Measurements from ENCODE around the gene CD68.

The CD68 gene

DNA sequence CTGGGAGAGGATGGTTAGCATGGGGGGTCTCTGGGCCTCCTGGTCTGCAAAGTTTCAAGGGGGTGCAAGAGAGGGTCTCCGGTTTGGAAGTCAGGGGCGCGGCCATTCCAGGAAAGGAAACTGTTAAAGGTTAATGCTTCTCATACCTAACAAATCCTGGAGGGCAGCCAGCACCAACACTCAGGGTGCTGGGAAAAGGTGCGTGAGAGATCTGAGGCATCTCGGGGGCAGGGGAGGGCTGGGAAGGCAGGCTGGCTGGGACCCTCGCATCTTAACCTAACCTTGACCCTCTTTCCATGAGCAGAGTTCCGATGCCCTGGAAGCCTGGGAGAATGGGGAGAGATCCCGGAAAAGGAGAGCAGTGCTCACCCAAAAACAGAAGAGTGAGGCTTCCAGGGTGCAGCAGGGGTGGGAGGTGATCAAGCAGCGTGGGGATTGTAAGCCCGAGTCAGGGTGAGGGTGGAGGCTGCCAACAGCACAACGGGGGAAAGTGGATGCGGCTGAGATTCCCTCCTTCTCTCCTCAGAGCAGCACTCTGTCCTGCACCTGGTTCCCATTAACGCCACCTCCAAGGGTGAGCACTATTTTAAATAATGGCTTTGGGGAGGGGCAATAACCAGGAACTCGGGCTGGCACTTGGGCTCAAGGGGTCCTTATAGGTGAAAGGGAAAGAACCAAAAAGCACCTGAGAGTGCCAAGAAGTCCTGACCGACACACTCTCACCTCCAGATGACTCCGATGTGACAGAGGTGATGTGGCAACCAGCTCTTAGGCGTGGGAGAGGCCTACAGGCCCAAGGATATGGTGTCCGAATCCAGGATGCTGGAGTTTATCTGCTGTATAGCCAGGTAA is 19.9 kb upstream of the CD68 start:
- DNase-seq (ENCODE audit: low read depth, low spot score): no peak

GRCh38 chr17:7560172-7561027 is 19.0 kb upstream of the CD68 start:
- no peak for DNase-seq (ENCODE audit: low read depth, low spot score)

- DNase-seq (ENCODE audit: low read depth, low spot score): no peak
These were observed 18.3 kb upstream of the CD68 start for GRCh38 chr17:7561028-7561575.

DNA sequence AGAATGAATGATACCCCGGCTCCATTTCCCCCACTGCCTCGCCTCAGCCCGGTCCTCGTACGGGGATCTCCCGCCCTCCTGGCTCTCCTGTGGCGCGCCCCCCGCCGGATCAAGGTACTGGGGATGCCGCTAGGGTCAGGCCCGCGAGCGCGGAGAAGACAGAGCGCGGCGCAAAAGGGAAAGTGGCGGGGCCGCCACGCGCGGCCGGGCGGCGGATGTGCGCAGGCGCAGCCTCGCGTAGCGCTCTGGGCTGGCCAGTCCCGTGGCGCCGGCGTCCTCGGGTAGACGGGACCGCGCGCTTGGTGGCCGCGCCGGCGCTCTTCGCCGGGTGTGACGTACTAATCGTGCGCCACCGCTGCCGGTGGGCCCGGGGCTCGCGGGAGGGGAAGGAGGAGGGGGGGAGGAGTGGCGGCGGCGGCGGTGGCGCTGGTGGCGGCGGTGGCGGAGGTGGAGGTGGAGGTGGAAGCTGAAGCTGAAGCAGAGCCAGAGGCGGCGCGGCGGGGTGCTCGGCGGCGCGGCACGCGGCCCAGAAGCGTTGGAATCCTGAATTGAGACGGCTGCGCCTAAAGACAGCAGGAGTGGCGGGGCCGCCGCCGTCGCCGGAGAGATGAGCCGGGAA is 17.7 kb upstream of the CD68 start, which contains the start of gene SENP3:
SENP3 (plus strand) TSS at position 331 of the 619 bp plus-strand sequence. CDS start 1,158 bp downstream, outside the sequence.
- no peak for DNase-seq (ENCODE audit: low read depth, low spot score)

- DNase-seq (ENCODE audit: low read depth, low spot score): no peak
These were observed 17.2 kb upstream of the CD68 start for GRCh38 chr17:7562208-7562605.

GRCh38 chr17:7563115-7563869 is 16.1 kb upstream of the CD68 start:
- no peak for DNase-seq (ENCODE audit: low read depth, low spot score)

DNA sequence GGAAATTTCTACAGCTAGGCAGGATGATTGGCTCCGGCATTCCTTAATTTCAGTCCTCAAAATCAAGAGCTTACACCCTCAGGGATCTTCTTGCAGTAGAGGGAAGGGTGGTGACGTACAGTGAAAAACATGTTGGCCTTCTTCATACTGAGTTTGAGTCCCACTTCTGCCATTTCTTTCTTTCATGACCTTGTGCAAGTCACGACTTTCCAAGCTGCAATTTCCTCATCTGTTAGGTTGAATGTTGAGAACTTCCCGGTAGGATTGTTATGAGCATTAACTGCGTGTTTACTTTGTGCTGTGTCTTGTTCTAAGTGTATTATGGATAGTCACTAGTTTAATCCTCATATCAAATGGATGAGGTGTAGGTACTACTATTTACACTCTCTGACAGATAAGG is 9.9 kb upstream of the CD68 start:
- no peak for DNase-seq (ENCODE audit: low read depth, low spot score)

DNA sequence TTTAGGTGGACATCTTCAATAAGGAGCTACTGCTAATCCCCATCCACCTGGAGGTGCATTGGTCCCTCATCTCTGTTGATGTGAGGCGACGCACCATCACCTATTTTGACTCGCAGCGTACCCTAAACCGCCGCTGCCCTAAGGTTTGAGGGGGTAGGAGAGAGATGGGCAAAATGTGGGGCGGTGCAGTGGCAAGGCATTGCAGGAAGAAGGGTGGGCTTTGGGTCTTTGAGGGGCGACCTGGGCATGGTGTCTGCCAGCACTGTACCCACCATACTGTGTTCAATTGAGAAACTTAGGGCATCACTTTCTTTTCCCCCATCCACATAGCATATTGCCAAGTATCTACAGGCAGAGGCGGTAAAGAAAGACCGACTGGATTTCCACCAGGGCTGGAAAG is 9.1 kb upstream of the CD68 start:
- DNase-seq (ENCODE audit: low read depth, low spot score): no peak

GRCh38 chr17:7572338-7572587 is 7.2 kb upstream of the CD68 start:
- DNase-seq (ENCODE audit: low read depth, low spot score): no peak

DNA sequence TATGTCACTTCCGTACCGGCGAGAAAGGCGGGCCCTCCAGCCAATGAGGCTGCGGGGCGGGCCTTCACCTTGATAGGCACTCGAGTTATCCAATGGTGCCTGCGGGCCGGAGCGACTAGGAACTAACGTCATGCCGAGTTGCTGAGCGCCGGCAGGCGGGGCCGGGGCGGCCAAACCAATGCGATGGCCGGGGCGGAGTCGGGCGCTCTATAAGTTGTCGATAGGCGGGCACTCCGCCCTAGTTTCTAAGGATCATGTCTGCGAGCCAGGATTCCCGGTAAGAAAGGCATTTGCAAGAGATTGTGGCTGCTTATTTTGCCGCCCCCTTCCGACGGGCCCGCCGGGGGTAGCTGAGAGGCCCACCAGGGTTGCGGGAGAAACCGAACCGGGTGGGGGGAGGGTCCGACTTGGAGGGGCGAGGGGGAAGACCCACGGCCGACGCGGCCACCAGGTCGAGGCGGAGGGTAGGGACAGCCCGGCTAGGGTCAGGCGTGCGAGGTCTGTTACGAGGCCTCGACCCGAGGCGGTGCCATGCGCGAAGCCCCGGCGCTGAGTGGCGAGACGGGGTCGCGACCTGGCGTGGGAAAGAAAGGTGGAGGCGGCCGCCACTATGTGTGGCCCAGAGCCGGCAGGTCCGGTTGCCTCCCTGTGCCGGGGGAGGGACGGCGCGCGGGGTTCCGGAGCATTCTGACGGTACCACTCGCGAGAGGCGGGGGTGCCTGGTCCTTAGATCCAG is 6.7 kb upstream of the CD68 start:
- DNase-seq (ENCODE audit: low read depth, low spot score): peak; percentile 99

- peak; percentile 85 for DNase-seq (ENCODE audit: low read depth, low spot score)
These were observed 5.9 kb upstream of the CD68 start for GRCh38 chr17:7573324-7574080.

DNA sequence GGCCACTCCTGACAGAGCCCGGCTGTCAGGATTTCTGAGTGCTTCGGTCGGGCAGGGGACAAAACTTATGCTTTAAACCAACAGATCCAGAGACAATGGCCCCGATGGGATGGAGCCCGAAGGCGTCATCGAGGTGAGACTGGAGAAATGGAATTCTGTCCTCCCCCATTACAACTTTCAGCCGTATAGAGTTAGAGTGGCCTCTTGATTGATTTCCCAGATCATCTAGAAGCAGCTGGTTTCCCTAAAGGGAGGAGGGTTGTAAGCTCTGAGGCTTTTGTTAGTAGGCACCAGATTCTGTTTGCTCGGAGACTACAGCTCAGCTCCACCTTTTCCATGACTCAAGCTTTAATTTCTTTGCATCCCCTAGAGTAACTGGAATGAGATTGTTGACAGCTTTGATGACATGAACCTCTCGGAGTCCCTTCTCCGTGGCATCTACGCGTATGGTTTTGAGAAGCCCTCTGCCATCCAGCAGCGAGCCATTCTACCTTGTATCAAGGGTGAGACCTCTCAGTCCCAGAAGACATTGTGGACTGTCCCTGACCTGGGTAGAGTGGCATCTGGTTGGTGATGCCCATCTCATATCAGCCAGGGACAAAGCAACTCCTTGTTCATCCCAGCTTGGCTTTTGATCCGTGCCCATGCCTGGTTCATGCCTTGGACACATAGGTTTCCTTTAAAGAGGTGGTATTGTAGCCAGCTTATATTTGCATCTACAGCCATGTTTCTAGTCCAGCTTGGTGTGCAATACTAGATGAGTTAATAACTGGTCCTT is 5.1 kb upstream of the CD68 start:
- no peak for DNase-seq (ENCODE audit: low read depth, low spot score)

GRCh38 chr17:7575481-7575883 is 4.0 kb upstream of the CD68 start:
- DNase-seq (ENCODE audit: low read depth, low spot score): no peak

DNA sequence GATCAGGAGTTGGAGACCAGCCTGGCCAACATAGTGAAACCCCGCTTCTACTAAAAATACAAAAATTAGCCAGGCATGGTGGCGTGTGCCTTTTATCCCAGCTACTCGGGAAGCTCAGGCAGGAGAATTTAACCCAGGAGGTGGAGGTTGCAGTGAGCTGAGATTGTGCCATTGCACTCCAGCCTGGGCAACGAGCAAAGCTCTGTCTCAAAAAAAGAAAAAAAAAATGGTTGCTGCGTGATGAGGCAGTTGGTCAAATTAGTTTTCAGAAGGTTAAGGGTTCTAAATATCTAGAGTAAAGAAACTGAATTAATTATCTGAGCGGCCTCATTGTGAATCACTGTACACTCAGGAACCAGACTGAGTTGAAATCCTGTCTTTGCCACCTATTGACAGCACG is 3.5 kb upstream of the CD68 start:
- DNase-seq (ENCODE audit: low read depth, low spot score): no peak

DNA sequence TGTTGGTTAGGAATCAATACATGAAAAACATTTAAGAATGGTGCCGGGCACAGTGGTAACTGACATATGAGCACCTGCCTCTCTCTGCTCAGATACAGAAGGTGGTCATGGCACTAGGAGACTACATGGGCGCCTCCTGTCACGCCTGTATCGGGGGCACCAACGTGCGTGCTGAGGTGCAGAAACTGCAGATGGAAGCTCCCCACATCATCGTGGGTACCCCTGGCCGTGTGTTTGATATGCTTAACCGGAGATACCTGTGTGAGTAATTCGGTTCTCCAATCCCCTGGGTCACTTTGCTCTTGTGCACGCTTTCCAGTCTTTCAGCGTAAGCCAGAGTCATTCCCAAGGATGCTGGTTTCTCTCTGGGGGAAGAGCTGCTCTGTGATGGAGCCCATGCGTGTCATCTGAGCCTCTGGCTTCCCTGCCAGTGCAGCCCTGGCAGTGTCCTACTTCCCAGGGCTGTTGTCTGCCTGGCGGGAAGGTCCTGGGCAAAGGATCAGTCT is 3.0 kb upstream of the CD68 start:
- no peak for DNase-seq (ENCODE audit: low read depth, low spot score)

GRCh38 chr17:7577327-7578199 is 1.9 kb upstream of the CD68 start:
- no peak for DNase-seq (ENCODE audit: low read depth, low spot score)

GRCh38 chr17:7579834-7580603 is 581 bp downstream of the CD68 start:
- DNase-seq (ENCODE audit: low read depth, low spot score): no peak

Data from brain pericyte (primary cell).